ENCODE results near the gene ARMC3.
A peak's percentile ranks its signal among the peaks of the same experiment; 100 is the strongest.

ARMC3 gene

GRCh38 chr10:23081221-23081750, 153.4 kb downstream of the ARMC3 start:
- peak in 1 of 3 experiments; percentile 3 for DNase-seq

GRCh38 chr10:23081891-23082290, 154.0 kb downstream of the ARMC3 start:
- DNase-seq: no peak

Data from NCI-H1417 (cell line).